ENCODE measurements around the gene RDX. TPM values are rescaled to one million over a fixed set of nuclear protein-coding genes. Genes with fewer than 3 reads are reported as not detected.
A peak's percentile ranks its signal among the peaks of the same experiment; 100 is the strongest.
"Not testable (repeated sequence)": the region's sequence is repeated elsewhere in the genome, so short reads cannot be mapped to it uniquely, and the experiment has no call there.

The RDX gene
- polyA plus RNA-seq, 1 donor from 2014 or later = 19.6 TPM

DNA sequence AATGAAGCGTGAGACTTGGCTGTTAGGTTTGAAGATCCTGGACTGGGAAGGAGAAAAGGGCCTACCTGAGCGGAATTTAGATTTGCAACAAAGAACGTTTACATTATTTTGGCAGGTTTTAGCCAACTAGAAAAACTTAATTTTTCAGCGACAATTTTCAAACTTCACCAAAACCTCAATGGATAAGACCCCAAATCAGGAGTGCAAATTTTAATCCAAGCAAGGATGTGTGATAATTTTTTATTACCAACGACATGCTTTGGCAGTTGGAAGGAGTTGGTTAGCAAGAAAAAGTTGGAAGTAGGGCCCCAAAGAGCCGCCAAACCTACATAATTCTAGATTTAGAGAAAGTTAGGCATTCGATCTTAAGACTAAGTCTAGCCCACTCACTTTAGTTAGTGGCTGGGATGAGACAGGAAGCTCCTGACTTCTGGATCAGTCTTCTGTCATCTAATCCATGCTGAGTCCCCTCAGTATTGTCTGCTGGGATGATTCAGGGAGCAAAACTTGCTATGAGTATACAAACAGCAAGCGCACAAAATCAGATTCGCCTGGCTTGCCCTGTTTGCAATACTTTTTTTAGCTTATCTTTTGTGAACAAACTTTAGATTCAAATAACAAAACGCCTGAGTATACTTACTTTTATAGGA is 787 bp upstream of the RDX start:
- Mint-ChIP-seq H3K27me3 (no peaks in the 10 kb centered on the region), H3K27ac (peak overlapping the region; percentile 63 to 87 (median 64)), H3K4me1 (peaks cover 18 to 27% (median 24%) of the 10 kb centered on the region in 3 donors), H3K36me3 (peaks cover 1% of the 10 kb centered on the region), H3K4me3 (peak overlapping the region; percentile 76 to 96 (median 80)), H3K9me3 (peaks cover 0 to 3% (median 0%) of the 10 kb centered on the region in 3 donors)

DNA sequence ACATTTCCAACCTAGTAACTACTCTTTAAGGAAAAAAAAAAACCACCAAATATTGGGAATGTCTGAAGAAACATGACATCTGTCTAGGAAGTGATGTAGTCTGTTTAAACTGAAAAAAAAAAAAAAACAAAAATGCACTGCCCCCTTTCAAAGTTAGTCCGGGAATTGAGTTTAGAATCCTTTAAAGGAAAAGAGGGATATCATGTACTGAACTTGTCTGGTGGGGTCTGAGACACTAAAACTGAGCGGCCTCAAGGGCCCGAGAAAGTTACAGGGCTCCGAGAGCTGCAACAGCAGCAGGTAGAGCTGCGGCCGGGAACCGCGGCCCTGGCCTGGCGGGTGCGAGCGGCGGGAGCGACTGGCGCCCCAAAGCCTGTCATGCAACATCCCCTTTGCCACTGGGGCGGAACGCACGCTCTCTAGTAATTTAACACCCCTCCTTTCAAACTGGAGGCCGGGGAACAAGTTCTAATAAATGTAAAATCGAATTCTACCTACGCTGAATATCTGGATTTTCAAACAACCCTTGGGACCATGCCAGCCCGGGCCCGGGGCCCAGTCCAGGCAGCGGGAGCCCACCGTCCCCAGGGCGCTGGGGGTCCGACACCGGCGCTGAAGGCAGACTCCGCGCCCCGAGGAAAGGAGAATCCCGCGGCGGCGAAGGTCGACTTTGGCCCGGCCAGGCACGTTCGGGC is 736 bp downstream of the RDX start:
- Mint-ChIP-seq H3K4me3 (peak overlapping the region; percentile 82 to 97 (median 95)), H3K27ac (peak overlapping the region; percentile 64 to 93 (median 78)), H3K27me3 (no peaks in the 10 kb centered on the region), H3K4me1 (peaks cover 18 to 38% (median 26%) of the 10 kb centered on the region in 3 donors), H3K36me3 (peaks cover 1% of the 10 kb centered on the region), H3K9me3 (peaks cover 0 to 3% (median 0%) of the 10 kb centered on the region in 3 donors)

DNA sequence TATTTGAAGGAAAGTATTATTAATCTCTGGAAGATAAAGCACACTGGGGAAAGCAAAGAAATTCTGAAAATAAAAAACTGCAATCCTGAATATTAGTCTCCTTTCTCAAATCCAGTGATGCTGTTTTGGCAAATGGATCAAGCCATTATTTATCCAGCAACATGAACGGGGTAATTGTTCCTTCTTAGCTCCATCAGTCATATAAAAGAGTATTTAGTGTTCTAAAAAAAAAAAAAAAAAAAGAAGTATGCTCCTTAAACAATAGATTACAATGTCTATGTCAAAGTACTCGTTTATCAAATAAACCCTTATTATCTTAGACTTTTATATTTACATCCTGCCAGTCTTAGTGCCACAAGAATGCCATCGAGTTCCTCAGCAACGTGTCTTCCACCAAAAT is 1.3 kb downstream of the RDX start:
- H3K9me3 Mint-ChIP-seq = peaks cover 0 to under 1% (median 0%) of the 10 kb centered on the region in 3 donors
- H3K4me3 Mint-ChIP-seq = peak overlapping the region; percentile 82 to 97 (median 95)
- H3K4me1 Mint-ChIP-seq = peaks cover 19 to 39% (median 27%) of the 10 kb centered on the region in 3 donors
- H3K36me3 Mint-ChIP-seq = peaks cover under 1% of the 10 kb centered on the region
- no peaks in the 10 kb centered on the region for H3K27me3 Mint-ChIP-seq
- peak overlapping the region in 1 of 3 donors; percentile 93 for H3K27ac Mint-ChIP-seq

DNA sequence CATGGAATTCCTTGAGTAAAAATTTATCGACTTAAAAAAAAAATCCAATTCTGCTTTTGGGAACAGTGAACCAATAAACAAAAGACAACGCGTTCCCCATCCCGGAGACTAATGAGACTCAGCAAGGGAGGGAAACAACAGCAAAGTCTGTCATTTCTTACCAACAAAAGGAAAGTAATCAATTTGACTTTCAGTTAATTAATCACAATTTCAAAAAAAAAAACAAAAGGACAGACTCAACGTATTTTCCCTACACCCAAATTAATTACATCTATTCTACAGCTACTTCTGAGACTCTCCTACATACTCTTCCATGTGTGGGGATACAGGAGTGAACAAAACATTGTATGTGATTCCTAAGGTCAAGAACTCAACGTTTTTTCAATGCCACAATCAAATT is 1.9 kb downstream of the RDX start:
- Mint-ChIP-seq H3K27me3 (no peaks in the 10 kb centered on the region), H3K4me3 (peak overlapping the region in 3 of 4 donors; percentile 38 to 97 (median 96)), H3K36me3 (peaks cover 2% of the 10 kb centered on the region), H3K27ac (peak overlapping the region in 1 of 3 donors; percentile 35), H3K4me1 (peaks cover 21 to 39% (median 29%) of the 10 kb centered on the region in 3 donors), H3K9me3 (no peaks in the 10 kb centered on the region)

DNA sequence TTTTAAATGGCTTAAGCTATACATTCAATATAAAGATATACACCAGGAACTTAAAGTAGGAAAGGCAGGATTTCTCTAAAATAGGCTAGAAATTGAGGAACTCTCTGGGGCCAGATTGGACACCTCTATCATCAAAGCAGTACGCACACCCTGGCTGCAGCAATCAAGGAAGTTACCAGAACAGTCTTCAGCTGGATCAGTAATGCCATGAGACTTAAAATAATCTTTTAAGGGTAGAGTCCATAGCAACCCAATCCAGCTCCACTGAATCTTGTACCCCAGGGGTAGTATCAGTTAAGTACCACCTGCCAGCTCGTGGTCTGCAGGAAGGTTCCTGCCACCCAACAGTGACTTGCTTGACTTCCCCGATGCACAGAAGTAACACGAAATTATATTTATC is 3.0 kb downstream of the RDX start:
- no peaks in the 10 kb centered on the region for H3K27me3 Mint-ChIP-seq
- H3K4me3 Mint-ChIP-seq = peak overlapping the region in 2 of 4 donors; percentile 48 to 79
- no peak overlapping the region for H3K27ac Mint-ChIP-seq
- H3K4me1 Mint-ChIP-seq = peaks cover 21 to 43% (median 29%) of the 10 kb centered on the region in 3 donors
- peaks cover 2% of the 10 kb centered on the region for H3K36me3 Mint-ChIP-seq
- H3K9me3 Mint-ChIP-seq = no peaks in the 10 kb centered on the region

DNA sequence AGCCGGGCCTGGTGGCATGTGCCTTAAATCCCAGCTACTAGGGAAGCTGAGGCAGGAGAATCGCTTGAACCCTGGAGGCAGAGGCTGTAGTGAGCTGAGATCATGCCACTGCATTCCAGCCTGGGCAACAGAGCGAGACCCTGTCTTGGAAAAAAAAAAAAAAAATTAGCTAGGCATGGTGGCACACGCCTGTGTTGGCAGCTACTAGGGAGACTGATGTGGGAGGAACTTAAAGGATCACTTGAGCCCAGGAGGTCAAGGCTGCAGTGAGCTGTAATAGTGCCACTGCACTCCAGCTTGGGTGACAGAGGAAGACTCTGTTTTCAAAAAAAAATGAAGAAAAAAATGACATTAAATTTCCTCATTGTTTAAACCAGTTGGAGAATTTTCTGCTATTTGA is 4.3 kb downstream of the RDX start:
- not testable (repeated sequence) for H3K27me3 Mint-ChIP-seq, H3K36me3 Mint-ChIP-seq, H3K9me3 Mint-ChIP-seq, H3K27ac Mint-ChIP-seq, H3K4me3 Mint-ChIP-seq
- peaks cover 28 to 46% (median 32%) of the 10 kb centered on the region in 3 donors for H3K4me1 Mint-ChIP-seq

DNA sequence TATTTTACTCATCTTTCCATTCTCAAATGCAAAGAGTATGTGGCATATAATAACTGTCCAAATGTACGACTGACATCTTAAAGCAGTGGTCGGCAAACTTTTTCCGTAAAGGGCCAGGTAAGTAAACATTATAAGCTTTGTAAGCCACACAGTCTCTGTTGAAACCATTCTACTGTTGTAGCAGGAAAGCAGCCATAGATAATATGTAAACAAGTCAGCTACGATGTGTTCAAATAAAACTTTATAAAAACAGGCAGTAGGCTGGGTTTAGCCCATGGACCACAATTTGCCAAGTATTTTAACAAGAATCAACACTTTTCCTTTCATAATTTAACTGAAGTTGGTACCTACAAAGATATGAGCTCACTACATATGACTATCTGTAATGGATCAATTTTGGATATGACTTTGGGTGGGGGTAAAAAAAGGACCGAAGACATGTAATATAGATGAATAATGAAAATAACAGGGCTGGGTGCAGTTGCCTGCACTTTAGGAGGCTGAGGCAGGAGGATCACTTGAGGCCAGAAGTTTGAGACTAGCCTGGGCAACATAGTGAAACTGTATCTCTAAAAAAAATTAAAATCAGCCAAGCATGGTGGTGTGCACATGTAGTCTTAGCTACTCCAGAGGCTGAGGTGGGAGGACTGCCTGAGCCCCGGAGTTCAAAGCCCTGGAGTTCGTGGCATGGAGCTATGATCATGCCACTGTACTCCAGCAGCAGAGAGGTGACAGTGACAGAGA is 5.7 kb downstream of the RDX start:
- Mint-ChIP-seq H3K9me3 (no peaks in the 10 kb centered on the region), H3K4me3 (peak overlapping the region in 1 of 4 donors; percentile 31), H3K36me3 (peaks cover 3% of the 10 kb centered on the region), H3K27ac (no peak overlapping the region), H3K27me3 (no peaks in the 10 kb centered on the region), H3K4me1 (peaks cover 28 to 45% (median 35%) of the 10 kb centered on the region in 3 donors)

DNA sequence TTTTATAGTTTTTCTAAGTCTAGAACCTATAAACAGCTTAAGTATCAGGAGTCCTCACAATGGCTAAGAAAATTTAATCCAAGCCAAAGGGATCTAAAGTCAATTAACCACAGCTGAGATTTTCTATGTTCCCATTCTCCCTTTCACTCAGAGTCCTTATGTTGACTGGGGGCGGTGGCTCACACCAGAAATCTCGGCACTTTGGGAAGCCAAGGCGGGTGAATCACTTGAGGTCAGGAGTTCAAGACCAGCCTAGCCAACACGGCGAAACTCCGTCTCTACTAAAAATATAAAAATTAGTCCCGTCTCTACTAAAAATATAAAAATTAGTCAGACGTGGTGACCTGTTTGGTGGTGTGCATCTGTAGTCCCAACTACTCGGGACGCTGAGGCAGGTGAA is 6.9 kb downstream of the RDX start:
- Mint-ChIP-seq H3K36me3 (peaks cover 3% of the 10 kb centered on the region), H3K4me3 (no peak overlapping the region), H3K9me3 (no peaks in the 10 kb centered on the region), H3K27me3 (no peaks in the 10 kb centered on the region), H3K4me1 (peaks cover 19 to 36% (median 26%) of the 10 kb centered on the region in 3 donors), H3K27ac (peak overlapping the region in 1 of 3 donors; percentile 53)

DNA sequence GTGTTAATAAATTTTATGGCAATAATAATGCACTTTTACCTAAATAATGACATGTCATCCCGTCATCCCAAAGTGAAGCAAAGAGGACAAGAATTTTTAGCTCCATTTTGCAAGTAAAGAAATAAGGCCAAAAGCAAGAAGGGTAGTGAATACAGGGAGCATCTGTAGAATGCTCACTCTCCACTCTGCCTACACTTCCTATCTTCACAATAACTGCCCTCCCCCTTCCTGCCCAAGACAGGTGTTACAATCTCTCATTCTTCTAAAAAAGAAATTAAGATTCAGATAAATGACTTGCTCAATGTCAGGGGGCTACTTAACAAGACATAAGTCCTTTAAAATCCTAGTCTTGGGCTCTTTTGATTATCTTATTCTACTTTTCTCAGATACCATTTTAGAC is 8.9 kb downstream of the RDX start:
- H3K4me3 Mint-ChIP-seq = peak overlapping the region in 1 of 4 donors; percentile 80
- no peaks in the 10 kb centered on the region for H3K9me3 Mint-ChIP-seq
- no peak overlapping the region for H3K27ac Mint-ChIP-seq
- H3K4me1 Mint-ChIP-seq = peaks cover 10 to 32% (median 19%) of the 10 kb centered on the region in 3 donors
- peaks cover 3% of the 10 kb centered on the region for H3K36me3 Mint-ChIP-seq
- H3K27me3 Mint-ChIP-seq = no peaks in the 10 kb centered on the region

DNA sequence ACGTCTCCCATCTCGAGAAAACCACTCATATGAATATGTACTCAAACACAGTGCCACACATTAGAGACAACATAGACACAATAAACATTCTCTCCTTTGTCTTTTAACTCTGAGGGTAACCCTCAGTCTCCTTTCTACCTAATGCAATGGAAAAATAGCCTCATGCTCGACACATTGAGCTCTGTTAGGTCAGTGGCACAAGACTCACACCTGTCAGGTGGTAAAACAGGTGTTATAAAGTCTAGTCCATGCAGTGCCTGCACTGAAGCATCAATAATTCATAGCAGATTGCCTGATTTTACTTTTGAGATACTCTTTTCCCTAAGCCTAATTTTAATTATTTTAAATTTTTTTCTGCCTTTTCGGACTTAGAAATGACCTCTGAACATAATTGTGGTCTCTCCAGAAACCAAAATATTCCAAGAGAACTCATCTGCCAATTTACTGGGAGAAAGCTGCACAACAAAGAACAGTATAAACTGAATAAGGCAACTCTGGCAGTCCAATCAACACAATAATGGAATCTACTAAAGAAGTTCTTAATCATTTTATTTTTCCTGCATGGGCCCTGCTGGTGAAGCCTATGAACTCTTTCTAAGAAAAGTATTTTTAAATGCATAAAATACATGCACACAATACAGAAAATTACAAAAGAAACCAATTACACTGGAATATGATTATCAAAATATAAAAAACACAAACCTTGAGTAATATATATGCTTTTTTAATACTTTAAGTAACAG is 9.9 kb downstream of the RDX start:
- H3K4me1 Mint-ChIP-seq = peaks cover 10 to 29% (median 19%) of the 10 kb centered on the region in 3 donors
- no peaks in the 10 kb centered on the region for H3K27me3 Mint-ChIP-seq
- no peaks in the 10 kb centered on the region for H3K9me3 Mint-ChIP-seq
- H3K36me3 Mint-ChIP-seq = peaks cover 3% of the 10 kb centered on the region
- H3K27ac Mint-ChIP-seq = peak overlapping the region in 1 of 3 donors; percentile 81
- H3K4me3 Mint-ChIP-seq = no peak overlapping the region

DNA sequence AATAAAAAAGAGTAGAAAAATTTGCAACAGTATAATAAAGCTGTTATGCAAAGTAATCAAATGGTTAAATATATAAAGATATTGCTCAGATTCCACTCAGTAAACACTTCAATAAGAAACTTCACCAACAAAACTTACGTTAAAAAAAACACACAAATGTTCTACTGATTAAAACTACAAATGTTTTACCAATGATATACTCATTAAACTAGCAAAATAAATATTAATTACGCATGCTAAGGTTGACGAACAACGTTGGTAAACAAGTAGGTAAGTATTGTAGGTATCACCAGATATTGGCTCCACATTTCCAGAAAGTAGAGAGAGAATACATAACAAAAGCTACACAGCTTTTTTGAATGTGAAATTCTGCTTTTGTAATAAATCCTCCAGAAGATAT is 12.6 kb downstream of the RDX start:
- Mint-ChIP-seq H3K4me1 (peaks cover 7 to 19% (median 16%) of the 10 kb centered on the region in 3 donors), H3K4me3 (no peak overlapping the region), H3K27me3 (no peaks in the 10 kb centered on the region), H3K9me3 (no peaks in the 10 kb centered on the region), H3K36me3 (peaks cover 4% of the 10 kb centered on the region), H3K27ac (no peak overlapping the region)

DNA sequence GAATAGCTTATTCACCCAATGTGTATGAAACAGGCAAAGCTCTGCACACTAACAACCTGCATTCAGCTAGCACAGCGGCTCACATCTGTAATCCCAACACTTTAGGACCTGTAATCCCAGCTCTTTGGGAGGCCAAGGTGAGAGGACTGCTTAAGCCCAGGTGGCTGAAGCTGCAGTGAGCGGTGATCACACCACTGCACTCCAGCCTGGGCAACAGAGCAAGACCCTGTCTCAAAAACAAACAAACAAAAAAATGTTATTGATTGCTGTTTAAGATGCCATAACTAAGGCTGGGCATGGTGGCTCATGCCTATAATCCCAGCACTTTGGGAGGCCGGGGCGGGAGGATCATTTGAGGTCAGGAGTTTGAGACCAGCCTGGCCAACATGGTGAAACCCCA is 15.8 kb downstream of the RDX start:
- not testable (repeated sequence) for H3K27me3 Mint-ChIP-seq, H3K36me3 Mint-ChIP-seq, H3K27ac Mint-ChIP-seq, H3K4me1 Mint-ChIP-seq, H3K4me3 Mint-ChIP-seq, H3K9me3 Mint-ChIP-seq

DNA sequence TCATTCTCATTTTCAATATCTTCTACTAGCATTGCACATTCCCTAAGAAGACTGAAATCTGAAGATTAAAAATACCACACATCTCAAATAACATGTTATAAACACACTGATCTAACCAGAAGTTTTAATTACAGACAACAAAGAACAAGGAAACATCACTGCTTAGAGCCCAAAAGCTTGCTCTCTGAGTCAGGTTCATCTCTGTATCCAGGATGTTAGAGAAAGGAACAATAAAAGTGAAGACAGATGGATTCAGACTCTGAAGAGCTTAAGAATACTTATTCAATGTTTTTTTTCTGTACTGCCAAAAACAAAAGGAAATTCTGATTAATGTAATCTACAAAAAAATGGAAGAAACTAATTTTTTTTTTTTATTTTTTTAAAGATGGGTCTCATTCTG is 16.5 kb downstream of the RDX start:
- Mint-ChIP-seq H3K4me3 (no peak overlapping the region), H3K4me1 (peaks cover 0 to 5% (median 4%) of the 10 kb centered on the region in 3 donors), H3K27me3 (no peaks in the 10 kb centered on the region), H3K27ac (peak overlapping the region in 1 of 3 donors; percentile 41), H3K36me3 (peaks cover 5% of the 10 kb centered on the region), H3K9me3 (no peaks in the 10 kb centered on the region)

DNA sequence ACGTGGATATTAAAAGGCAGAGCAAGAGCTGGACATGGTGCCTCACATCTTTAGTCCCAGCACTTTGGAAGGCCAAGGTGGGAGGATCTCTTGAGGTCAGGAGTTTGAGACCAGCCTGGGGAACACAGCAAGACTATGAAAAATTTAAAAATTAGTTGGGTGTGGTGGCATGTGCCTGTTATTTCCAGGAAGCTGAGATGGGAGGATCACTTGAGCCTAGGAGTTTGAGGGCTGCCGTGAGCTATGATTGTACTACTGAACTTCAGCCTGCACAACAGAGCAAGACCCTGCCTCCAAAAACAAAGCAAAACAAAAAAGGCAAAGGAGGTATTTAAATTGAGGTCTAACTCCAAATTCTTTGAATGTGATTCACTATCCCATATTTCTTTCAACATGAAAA is 23.5 kb downstream of the RDX start:
- Mint-ChIP-seq H3K4me3 (no peak overlapping the region), H3K4me1 (peaks cover 0 to 6% (median 4%) of the 10 kb centered on the region in 3 donors), H3K36me3 (peaks cover 7% of the 10 kb centered on the region), H3K27ac (no peak overlapping the region), H3K27me3 (no peaks in the 10 kb centered on the region), H3K9me3 (no peaks in the 10 kb centered on the region)
